Gastroesophageal sphincter (tissue), 4 donors: ENCODE measurements around the gene CCDC187. TPM values are rescaled to one million over a fixed set of nuclear protein-coding genes. Genes with fewer than 3 reads are reported as not detected.

Source experiments
- ATAC-seq: fragments of 150-250 bp; one replicate; pipeline ENCODE4 v1.9.1; 2016; ENCODE audit warnings: mild to moderate bottlenecking, moderate library complexity
- H3K27ac ChIP-seq, 4 donors: fragments of 200-600 bp; sonication (generic) in 3 of 4; 1 replicate in 3 of 4; 2 replicates in 1 of 4; pipeline ENCODE4 v1.5.1; 2016 to 2019
- H3K27me3 ChIP-seq: fragments of 200-600 bp; sonication (generic); one replicate; pipeline ENCODE4 v1.5.1; 2019
- H3K36me3 ChIP-seq, 2 donors: fragments of 200-600 bp; sonication (generic); one replicate each; pipeline ENCODE4 v1.5.1; 2019; ENCODE audit warnings: control low read depth in 1 of 2
- H3K4me1 ChIP-seq, 3 donors: fragments of 200-600 bp; sonication (generic); 1 replicate in 2 of 3; 2 replicates in 1 of 3; pipeline ENCODE4 v1.5.1; 2016 to 2019; ENCODE audit warnings: control low read depth in 2 of 3
- H3K4me3 ChIP-seq, 2 donors: fragments of 200-600 bp; sonication (generic); one replicate each; pipeline ENCODE4 v1.5.1; 2019; ENCODE audit warnings: mild to moderate bottlenecking in 1 of 2, moderate library complexity in 1 of 2
- H3K9me3 ChIP-seq, 3 donors: fragments of 200-600 bp; sonication (generic); one replicate each; pipeline ENCODE4 v1.5.1; 2017 to 2019; ENCODE audit warnings: control low read depth in 2 of 3
- EP300 ChIP-seq: sonication (generic); formaldehyde crosslinking; IDR thresholded peaks from one replicate; pipeline ENCODE4 v1.6.1; 2017; ENCODE audit warnings: antibody characterized with exemption, mild to moderate bottlenecking
- POLR2A ChIP-seq, 2 donors: fragments of 450-650 bp; IDR thresholded peaks; one replicate each; pipeline ENCODE4 v1.6.1; 2017; ENCODE audit warnings: antibody characterized with exemption in 2 of 2, mild to moderate bottlenecking in 2 of 2, moderate library complexity in 1 of 2
- POLR2AphosphoS5 ChIP-seq: sonication (generic); formaldehyde crosslinking; IDR thresholded peaks from one replicate; pipeline ENCODE4 v1.6.1; 2017; ENCODE audit warnings: antibody characterized with exemption
- WGBS, 2 donors: methylation state at CpG; one replicate each; pipeline ENCODE4 v1.1.5; 2018; ENCODE audit warnings: low coverage in 1 of 2; 5-methylcytosine and 5-hydroxymethylcytosine counted together
- total RNA-seq, 4 donors: library from RNA; depleted of rRNA; stranded (reverse); fragments of >200 nt; gene quantifications; one replicate each; pipeline ENCODE4 v1.1.0, GENCODE V29; 2016
- TF ChIP-seq, protein P1 (sequence below), 4 experiments: fragments of 200-600 bp in 2 of 4; fragments of 450-650 bp in 2 of 4; sonication (generic) in 1 of 4; IDR thresholded peaks; one replicate each; pipeline ENCODE4 v1.5.1; 2017 to 2019; ENCODE audit warnings: antibody characterized with exemption in 4 of 4, mild to moderate bottlenecking in 2 of 4, moderate library complexity in 2 of 4

CCDC187 gene
- total RNA-seq, 4 donors from 2014 or later = not detected

DNA sequence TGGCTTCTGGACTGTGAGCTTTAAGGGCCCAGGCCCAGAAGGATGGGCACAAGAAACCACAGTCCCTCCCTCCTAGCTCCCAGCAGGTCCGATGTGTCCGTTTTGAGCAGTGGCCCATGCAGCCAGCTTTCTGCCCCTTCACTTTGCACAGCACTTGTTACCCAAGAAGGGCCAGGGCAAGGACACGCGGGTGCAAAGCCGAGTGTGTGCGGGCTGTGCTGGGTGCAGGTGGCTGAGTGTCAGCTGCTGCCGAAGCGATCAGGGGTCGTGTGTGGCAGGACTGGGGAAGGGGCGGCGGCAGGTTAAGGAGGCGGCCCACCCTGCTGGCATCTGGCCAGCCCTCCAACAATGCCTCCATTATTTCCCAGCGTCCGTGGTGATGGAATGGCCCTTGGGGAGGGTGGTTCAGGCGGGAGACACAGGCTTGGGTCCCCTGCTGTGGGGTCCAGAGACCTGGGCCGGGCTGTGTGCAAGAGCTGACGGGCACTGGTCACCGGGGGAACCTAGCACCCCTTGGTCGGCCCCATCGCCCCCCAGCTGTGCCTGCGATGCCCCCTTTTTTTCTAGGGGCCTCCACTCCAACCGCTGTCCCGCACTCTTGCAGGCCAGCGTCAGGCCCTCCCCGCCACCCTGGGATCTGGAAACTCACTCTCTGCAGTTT lies 99.6 kb downstream of the CCDC187 start:
- H3K9me3 ChIP-seq = peaks cover 0 to 6% (median 0%) of the 10 kb centered on the region in 3 donors
- ATAC-seq = peak; percentile 11
- H3K36me3 ChIP-seq = peaks cover 0 to 20% of the 10 kb centered on the region in 2 donors
- no peak overlapping the region for H3K4me3 ChIP-seq
- peaks cover 0 to 15% (median 0%) of the 10 kb centered on the region in 3 donors for H3K4me1 ChIP-seq
- TF ChIP-seq POLR2AphosphoS5 (no peak), EP300 (no peak), POLR2A (IDR thresholded peaks at IDR 0.05) (no peak)
- TF ChIP-seq, protein P1, sequence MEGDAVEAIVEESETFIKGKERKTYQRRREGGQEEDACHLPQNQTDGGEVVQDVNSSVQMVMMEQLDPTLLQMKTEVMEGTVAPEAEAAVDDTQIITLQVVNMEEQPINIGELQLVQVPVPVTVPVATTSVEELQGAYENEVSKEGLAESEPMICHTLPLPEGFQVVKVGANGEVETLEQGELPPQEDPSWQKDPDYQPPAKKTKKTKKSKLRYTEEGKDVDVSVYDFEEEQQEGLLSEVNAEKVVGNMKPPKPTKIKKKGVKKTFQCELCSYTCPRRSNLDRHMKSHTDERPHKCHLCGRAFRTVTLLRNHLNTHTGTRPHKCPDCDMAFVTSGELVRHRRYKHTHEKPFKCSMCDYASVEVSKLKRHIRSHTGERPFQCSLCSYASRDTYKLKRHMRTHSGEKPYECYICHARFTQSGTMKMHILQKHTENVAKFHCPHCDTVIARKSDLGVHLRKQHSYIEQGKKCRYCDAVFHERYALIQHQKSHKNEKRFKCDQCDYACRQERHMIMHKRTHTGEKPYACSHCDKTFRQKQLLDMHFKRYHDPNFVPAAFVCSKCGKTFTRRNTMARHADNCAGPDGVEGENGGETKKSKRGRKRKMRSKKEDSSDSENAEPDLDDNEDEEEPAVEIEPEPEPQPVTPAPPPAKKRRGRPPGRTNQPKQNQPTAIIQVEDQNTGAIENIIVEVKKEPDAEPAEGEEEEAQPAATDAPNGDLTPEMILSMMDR (IDR thresholded peaks at IDR 0.05) = no peak
- H3K27ac ChIP-seq = no peak overlapping the region
- H3K27me3 ChIP-seq = peaks cover 66% of the 10 kb centered on the region
- WGBS, 2 donors = 40% methylated on average over 5 of the region's 25 CpGs; no CpG with 5 or more reads in 1 of the 2 donors

DNA sequence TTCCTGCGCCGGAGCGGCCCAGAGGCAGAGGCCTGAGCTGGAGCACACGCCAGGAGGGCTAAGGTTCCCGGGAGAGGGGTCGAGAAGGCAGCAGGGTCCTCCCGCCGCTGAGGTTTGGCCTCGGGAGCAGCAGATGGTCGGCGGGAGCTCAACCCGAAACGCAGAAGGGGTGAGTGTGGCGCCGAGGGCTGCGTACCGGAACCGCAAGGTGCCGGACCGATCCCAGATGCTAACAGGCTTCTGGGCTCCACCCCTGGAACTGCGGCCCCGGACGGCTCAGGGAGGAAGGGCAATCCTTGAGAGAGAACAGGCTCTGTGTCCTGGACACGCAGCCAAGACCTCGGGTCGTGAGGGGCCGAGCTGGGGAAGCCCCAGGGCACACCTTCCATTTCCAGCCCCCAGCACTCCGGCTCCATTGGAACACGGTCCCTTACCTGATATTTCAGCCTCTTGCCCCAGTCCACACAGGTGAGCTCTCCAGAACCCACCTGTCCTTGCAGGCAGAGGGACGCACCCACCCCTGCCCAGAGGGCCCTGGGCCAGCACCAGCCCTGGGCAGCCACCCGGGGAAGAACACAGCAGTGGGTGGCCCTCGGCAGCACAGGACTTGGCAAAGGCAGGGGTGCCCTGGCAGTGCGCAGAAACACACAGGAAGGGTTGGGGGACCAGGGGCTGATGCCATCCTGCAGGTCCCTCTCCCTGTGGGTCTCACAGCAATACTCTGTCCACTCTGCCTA lies 100.3 kb downstream of the CCDC187 start:
- H3K27me3 ChIP-seq = peaks cover 73% of the 10 kb centered on the region
- no peak for ATAC-seq

DNA sequence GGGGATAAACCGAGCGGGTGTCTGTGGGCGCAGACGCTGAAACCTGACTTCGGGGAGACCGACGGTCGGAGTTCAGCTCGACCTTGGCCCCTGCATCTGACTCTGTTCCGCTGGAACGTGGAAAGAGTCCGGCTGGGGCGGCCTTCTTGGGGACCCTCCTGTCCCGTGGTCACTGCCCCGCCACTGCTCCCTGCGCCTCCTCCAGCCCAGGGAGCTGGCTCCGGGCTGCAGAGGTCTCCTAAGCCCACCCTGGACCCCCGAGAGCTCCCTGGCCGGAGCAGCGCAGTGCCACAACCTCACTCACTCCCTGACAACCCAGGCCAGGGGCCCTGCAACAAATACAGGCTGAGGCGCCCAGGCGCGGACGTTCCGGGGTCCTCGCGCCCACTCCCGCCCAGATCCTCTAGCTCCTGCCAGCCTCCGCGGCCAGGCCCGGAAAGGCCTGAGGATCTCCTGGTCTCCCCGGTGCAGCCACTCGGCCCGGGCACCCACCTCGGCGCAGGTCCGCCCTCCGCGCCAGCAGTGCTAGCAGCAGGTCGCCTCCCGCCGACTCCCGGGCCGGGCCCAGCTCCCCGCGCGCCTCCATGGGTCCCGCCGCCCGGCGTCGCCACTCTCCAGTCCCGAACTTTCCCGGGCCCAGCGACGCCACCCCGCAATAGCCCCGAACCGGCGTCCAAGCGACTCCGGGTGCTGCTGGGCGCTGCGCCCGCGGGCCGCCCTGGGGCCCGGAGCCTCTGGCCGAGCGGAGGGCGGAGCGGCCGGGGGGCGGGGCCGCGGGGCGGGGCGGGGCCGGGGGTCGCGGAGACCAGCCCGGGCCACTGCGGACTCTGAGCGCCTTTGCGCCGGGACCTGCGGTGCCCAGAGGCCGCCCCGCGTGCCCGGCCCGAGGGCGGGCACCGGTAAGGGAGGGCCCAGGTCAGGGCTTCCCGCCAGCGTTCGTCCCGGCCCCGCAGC lies 101.2 kb downstream of the CCDC187 start:
- no peak for ATAC-seq
- Histone ChIP-seq H3K27me3 (peaks cover 82% of the 10 kb centered on the region), H3K27ac (no peak overlapping the region), H3K9me3 (peaks cover 0 to 6% (median 0%) of the 10 kb centered on the region in 3 donors), H3K4me3 (no peak overlapping the region), H3K4me1 (peaks cover 0 to 28% (median 3%) of the 10 kb centered on the region in 3 donors), H3K36me3 (peaks cover 0 to 4% of the 10 kb centered on the region in 2 donors)
- WGBS, 2 donors = 19 to 27% methylated on average over 3 to 4 of the region's 99 CpGs
- no peak for TF ChIP-seq POLR2AphosphoS5
- TF ChIP-seq, protein P1 (IDR thresholded peaks at IDR 0.05) = no peak
- TF ChIP-seq POLR2A (IDR thresholded peaks at IDR 0.05) = no peak
- TF ChIP-seq EP300 = no peak

More for the DNA sequence above, 100.3 kb downstream of the CCDC187 start:
- H3K4me1 ChIP-seq = peaks cover 0 to 22% (median 0%) of the 10 kb centered on the region in 3 donors
- no peak overlapping the region for H3K27ac ChIP-seq
- H3K36me3 ChIP-seq = peaks cover 0 to 13% of the 10 kb centered on the region in 2 donors
- H3K9me3 ChIP-seq = peaks cover 0 to 6% (median 0%) of the 10 kb centered on the region in 3 donors
- TF ChIP-seq, protein P1 (IDR thresholded peaks at IDR 0.05) = no peak
- no peak for TF ChIP-seq EP300
- TF ChIP-seq POLR2A (IDR thresholded peaks at IDR 0.05) = no peak
- TF ChIP-seq POLR2AphosphoS5 = no peak
- no peak overlapping the region for H3K4me3 ChIP-seq
- WGBS, 2 donors = 24% methylated on average over 3 of the region's 33 CpGs; no CpG with 5 or more reads in 1 of the 2 donors

DNA sequence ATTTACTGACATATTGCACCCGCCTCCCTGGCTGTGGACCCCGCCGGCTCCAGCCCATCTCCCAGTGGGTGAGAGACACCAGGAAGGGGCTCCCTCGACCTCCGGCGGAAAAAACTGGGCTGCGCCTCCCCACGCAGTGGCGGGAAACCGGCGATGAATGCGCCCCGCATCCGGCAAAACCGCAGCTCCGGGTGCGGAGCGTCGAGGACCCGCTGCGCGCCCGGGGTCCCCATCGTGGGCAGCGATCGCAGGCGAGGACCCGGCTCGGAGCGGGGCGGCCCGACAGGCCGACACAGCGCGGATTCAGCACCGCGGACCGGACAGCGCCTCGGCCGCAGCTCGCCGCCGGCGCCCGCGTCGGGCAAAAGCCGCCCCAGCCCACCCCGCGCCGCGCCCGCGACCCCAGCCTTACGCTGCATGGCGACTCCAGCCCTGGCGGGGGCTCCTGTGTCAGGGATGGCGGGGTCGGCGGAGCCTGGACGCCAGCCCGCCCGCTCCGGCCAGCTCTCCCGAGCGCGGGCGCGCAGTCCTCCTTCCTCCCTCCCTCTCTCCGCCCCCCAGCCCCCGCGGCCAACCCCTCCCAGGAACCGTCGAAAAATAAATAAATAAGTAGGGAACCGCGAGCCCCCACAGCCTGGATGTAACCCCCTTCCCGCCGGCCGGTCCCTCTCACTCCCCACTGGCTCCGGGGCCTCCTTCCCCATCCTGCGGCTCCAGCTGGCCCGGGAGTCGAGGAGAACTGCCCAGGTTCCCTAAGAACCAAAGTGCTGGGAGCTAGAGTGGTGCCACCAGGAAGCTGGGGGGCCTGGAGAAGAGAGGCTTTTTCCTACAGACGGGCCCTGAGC lies 102.1 kb downstream of the CCDC187 start:
- no peaks in the 10 kb centered on the region for H3K36me3 ChIP-seq
- TF ChIP-seq POLR2A (IDR thresholded peaks at IDR 0.05) (no peak), EP300 (no peak), POLR2AphosphoS5 (no peak)
- TF ChIP-seq, protein P1 (IDR thresholded peaks at IDR 0.05) = no peak
- peaks cover 91% of the 10 kb centered on the region for H3K27me3 ChIP-seq
- H3K4me3 ChIP-seq = no peak overlapping the region
- H3K27ac ChIP-seq = no peak overlapping the region
- peaks cover 0 to 6% (median 0%) of the 10 kb centered on the region in 3 donors for H3K9me3 ChIP-seq
- no peak for ATAC-seq
- no CpG with 5 or more reads among the region's 85 CpGs for WGBS, 2 donors
- H3K4me1 ChIP-seq = peaks cover 0 to 28% (median 3%) of the 10 kb centered on the region in 3 donors
